Activated CD4-positive, alpha-beta memory T cell treated with anti-CD3 and anti-CD28 coated beads, Interleukin-2, amount 10 ng/mL, durations not matched to agents 7 days and 5 days (primary cell): ENCODE measurements around the gene CNBP. TPM values are rescaled to one million over a fixed set of nuclear protein-coding genes. Genes with fewer than 3 reads are reported as not detected.
"Not testable (repeated sequence)": the region's sequence is repeated elsewhere in the genome, so short reads cannot be mapped to it uniquely, and the experiment has no call there.

Source experiments
- CTCF ChIA-PET: fragments of 350-600 bp; sonication (Branson Sonifier 250); formaldehyde crosslinking; loops from one replicate; lab custom pipeline; 2021; ENCODE audit warnings: antibody characterized with exemption, inconsistent platforms; lab: Charles Lee
- POLR2A ChIA-PET: fragments of 350-600 bp; sonication (Branson Sonifier 250); formaldehyde crosslinking; loops from one replicate; lab custom pipeline; 2021; ENCODE audit warnings: antibody characterized with exemption; lab: Charles Lee
- DNase-seq: peaks from one replicate; pipeline ENCODE4 v3.0.0-alpha.2; 2020
- H3K27ac Mint-ChIP-seq: one replicate; pipeline ENCODE4 v1.8.0; 2021; ENCODE audit warnings: mild to moderate bottlenecking, mixed read lengths
- H3K27me3 Mint-ChIP-seq: one replicate; pipeline ENCODE4 v1.8.0; 2021; ENCODE audit warnings: mixed read lengths
- H3K36me3 Mint-ChIP-seq: one replicate; pipeline ENCODE4 v1.8.0; 2021; ENCODE audit warnings: low read depth, mixed read lengths
- H3K4me1 Mint-ChIP-seq: one replicate; pipeline ENCODE4 v1.8.0; 2021; ENCODE audit warnings: mixed read lengths
- H3K4me3 Mint-ChIP-seq: one replicate; pipeline ENCODE4 v1.8.0; 2021; ENCODE audit warnings: mild to moderate bottlenecking, mixed read lengths
- H3K9me3 Mint-ChIP-seq: one replicate; pipeline ENCODE4 v1.8.0; 2021; ENCODE audit warnings: mixed read lengths
- total RNA-seq, 2 experiments: library from RNA; stranded (reverse); gene quantifications; one replicate each; pipeline ENCODE4 v1.2.3, GENCODE V29; 2021

CNBP gene
- total RNA-seq, 2 experiments from 2014 or later, result 321 to 322 TPM

GRCh38 chr3:129211345-129211744, 27.6 kb upstream of the CNBP start:
- Mint-ChIP-seq H3K27me3 (peaks cover 8% of the 10 kb centered on the region), H3K27ac (no peak overlapping the region), H3K4me1 (peaks cover 10% of the 10 kb centered on the region), H3K9me3 (no peaks in the 10 kb centered on the region), H3K36me3 (no peaks in the 10 kb centered on the region), H3K4me3 (no peak overlapping the region)
- DNase-seq, result no peak
- POLR2A ChIA-PET, result interaction anchor here (0.8 kb wide), 1 partner anchor 22 kb away, joined by 3 read pairs; no protein-coding TSS in a partner anchor
- CTCF ChIA-PET, result interaction anchor here (1.2 kb wide), 1 partner anchor 13 kb away, joined by 3 read pairs; no protein-coding TSS in a partner anchor

GRCh38 chr3:129207479-129207878, 23.8 kb upstream of the CNBP start:
- H3K36me3 Mint-ChIP-seq, result no peaks in the 10 kb centered on the region
- CTCF ChIA-PET, result interaction anchor here (0.6 kb wide), 1 partner anchor 36 kb away, joined by 4 read pairs; no protein-coding TSS in a partner anchor
- H3K4me3 Mint-ChIP-seq, result no peak overlapping the region
- H3K27ac Mint-ChIP-seq, result no peak overlapping the region
- DNase-seq, result no peak
- H3K9me3 Mint-ChIP-seq, result no peaks in the 10 kb centered on the region
- peaks cover 8% of the 10 kb centered on the region for H3K27me3 Mint-ChIP-seq
- POLR2A ChIA-PET, result no interaction called here
- peaks cover 10% of the 10 kb centered on the region for H3K4me1 Mint-ChIP-seq

GRCh38 chr3:129205109-129205832, 21.6 kb upstream of the CNBP start:
- Mint-ChIP-seq H3K27me3 (peaks cover 3% of the 10 kb centered on the region), H3K27ac (no peak overlapping the region), H3K4me1 (peaks cover 5% of the 10 kb centered on the region), H3K9me3 (no peaks in the 10 kb centered on the region), H3K36me3 (no peaks in the 10 kb centered on the region), H3K4me3 (no peak overlapping the region)
- POLR2A ChIA-PET, result no interaction called here
- CTCF ChIA-PET, result interaction anchor here (1.2 kb wide), 1 partner anchor 40 kb away, joined by 4 read pairs; no protein-coding TSS in a partner anchor
- no peak for DNase-seq

DNA sequence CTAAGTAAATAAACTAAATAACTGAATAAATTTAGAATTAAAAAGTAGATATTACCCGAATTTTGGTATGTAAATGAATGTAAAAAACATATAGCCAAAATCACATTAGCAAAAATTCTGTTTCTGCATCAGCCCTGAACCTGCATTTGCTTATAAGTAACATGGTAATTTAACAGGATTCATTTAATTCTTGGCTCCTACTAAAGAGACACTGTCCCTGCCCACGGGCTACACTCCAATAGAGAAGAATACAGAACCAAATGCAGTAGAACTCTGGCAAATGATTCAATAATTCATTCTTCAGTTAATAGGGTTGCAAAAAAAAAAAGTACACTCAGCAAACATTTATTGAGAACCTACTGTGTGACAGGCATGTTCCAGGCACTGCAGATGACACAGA, 20.8 kb upstream of the CNBP start:
- POLR2A ChIA-PET, result interaction anchor here (0.9 kb wide), 1 partner anchor 21 kb away, joined by 3 read pairs; no protein-coding TSS in a partner anchor
- H3K9me3 Mint-ChIP-seq, result no peaks in the 10 kb centered on the region
- H3K4me1 Mint-ChIP-seq, result peaks cover 2% of the 10 kb centered on the region
- DNase-seq, result no peak
- CTCF ChIA-PET, result interaction anchor here (1.2 kb wide), 1 partner anchor 41 kb away, joined by 4 read pairs; no protein-coding TSS in a partner anchor
- no peak overlapping the region for H3K27ac Mint-ChIP-seq
- H3K27me3 Mint-ChIP-seq, result no peaks in the 10 kb centered on the region
- H3K4me3 Mint-ChIP-seq, result no peak overlapping the region
- H3K36me3 Mint-ChIP-seq, result no peaks in the 10 kb centered on the region

DNA sequence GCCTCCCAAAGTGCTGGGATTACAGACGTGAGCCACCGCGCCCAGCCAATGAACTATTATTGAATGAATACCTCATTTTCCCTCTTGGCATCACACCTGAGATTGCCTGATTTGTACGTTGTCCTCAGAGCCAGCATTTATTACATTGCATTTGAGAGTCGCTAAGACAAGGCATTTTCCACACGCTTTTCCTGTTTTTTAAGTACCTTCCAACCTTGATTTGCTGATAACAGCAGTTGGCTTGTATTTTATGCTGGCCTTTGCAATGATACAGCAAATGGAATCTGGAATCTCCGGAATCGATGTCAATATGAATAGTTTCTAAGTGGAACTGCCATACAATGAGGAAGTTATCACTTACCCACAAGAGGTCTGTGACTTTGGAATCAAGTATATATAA, 15.7 kb upstream of the CNBP start:
- Mint-ChIP-seq H3K36me3 (no peaks in the 10 kb centered on the region), H3K4me3 (no peak overlapping the region), H3K9me3 (no peaks in the 10 kb centered on the region), H3K27me3 (no peaks in the 10 kb centered on the region), H3K4me1 (peaks cover 18% of the 10 kb centered on the region), H3K27ac (no peak overlapping the region)
- no peak for DNase-seq
- POLR2A ChIA-PET, result no interaction called here
- CTCF ChIA-PET, result no interaction called here

DNA sequence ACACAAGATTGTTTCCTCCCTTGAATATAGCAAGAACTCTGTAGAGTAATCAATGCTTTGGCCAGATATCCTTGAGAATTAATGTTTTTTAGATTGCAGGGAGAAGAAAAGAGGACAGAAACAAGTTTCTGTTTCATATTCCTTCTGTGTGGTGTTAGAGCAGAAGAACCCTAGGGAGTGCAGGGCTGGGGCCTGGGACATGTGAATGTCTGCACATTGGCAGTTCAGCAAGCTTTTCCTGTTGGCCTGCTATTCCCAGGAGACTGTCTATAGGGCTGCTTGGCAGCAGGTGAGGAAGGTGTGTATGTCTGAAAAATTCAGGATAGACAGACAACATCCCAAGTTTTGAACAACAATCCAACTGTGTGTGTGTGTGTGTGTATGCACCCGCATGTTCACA, 13.6 kb upstream of the CNBP start:
- POLR2A ChIA-PET, result interaction anchor here (0.6 to 1.8 kb wide), 4 partner anchors 11 to 118 kb away, joined by 3 to 6 read pairs (median 4); a partner anchor contains a TSS
- H3K36me3 Mint-ChIP-seq, result no peaks in the 10 kb centered on the region
- no peak overlapping the region for H3K27ac Mint-ChIP-seq
- H3K4me3 Mint-ChIP-seq, result no peak overlapping the region
- no peaks in the 10 kb centered on the region for H3K9me3 Mint-ChIP-seq
- no peaks in the 10 kb centered on the region for H3K27me3 Mint-ChIP-seq
- CTCF ChIA-PET, result interaction anchor here (1.2 kb wide), 1 partner anchor 33 kb away, joined by 4 read pairs; no protein-coding TSS in a partner anchor
- H3K4me1 Mint-ChIP-seq, result peaks cover 18% of the 10 kb centered on the region
- no peak for DNase-seq

DNA sequence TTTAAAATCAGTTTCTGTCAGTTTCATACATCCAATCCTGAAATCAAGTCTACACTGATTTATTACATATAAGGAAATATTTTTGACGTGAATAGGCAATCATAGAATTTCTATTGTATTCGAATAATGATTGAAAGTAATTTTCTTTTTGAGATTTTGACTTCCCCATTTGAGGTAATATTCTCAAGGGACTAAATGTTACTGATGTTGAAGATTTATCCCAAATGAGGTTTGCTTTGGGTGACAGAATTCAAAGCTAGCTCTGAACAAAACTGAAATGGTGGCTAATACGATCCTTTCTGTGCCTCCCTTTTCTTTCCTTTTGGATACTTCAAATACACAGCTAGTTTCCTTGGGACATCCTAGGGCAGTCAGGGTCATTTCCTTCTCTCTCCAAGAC, 12.9 kb upstream of the CNBP start:
- CTCF ChIA-PET, result interaction anchor here (0.6 to 1.2 kb wide), 2 partner anchors 34 to 124 kb away, joined by 3 to 4 read pairs; no protein-coding TSS in a partner anchor
- H3K9me3 Mint-ChIP-seq, result no peaks in the 10 kb centered on the region
- POLR2A ChIA-PET, result interaction anchor here (0.6 to 1.8 kb wide), 7 partner anchors 10 to 119 kb away, joined by 3 to 6 read pairs (median 4); partner anchors contain the start of gene COPG1
- H3K27ac Mint-ChIP-seq, result no peak overlapping the region
- peaks cover 18% of the 10 kb centered on the region for H3K4me1 Mint-ChIP-seq
- H3K36me3 Mint-ChIP-seq, result no peaks in the 10 kb centered on the region
- no peaks in the 10 kb centered on the region for H3K27me3 Mint-ChIP-seq
- no peak for DNase-seq
- H3K4me3 Mint-ChIP-seq, result no peak overlapping the region

GRCh38 chr3:129195731-129196256, 12.1 kb upstream of the CNBP start:
- POLR2A ChIA-PET, result interaction anchor here (0.9 to 1.8 kb wide), 6 partner anchors 9 to 120 kb away, joined by 3 to 6 read pairs (median 4); partner anchors contain the start of gene COPG1
- H3K27me3 Mint-ChIP-seq, result no peaks in the 10 kb centered on the region
- H3K27ac Mint-ChIP-seq, result no peak overlapping the region
- H3K9me3 Mint-ChIP-seq, result no peaks in the 10 kb centered on the region
- peaks cover 18% of the 10 kb centered on the region for H3K4me1 Mint-ChIP-seq
- CTCF ChIA-PET, result interaction anchor here (0.6 to 1.2 kb wide), 4 partner anchors 10 to 123 kb away, joined by 3 to 4 read pairs (median 3); no protein-coding TSS in a partner anchor
- H3K36me3 Mint-ChIP-seq, result no peaks in the 10 kb centered on the region
- no peak overlapping the region for H3K4me3 Mint-ChIP-seq
- no peak for DNase-seq

- H3K4me3 Mint-ChIP-seq, H3K36me3 Mint-ChIP-seq, H3K27me3 Mint-ChIP-seq, H3K27ac Mint-ChIP-seq, H3K9me3 Mint-ChIP-seq, CTCF ChIA-PET, DNase-seq: not testable (repeated sequence)
- POLR2A ChIA-PET, result interaction anchor here (0.8 kb wide), 1 partner anchor 60 kb away, joined by 3 read pairs; the partner anchor contains the start of gene COPG1
- peaks cover 21% of the 10 kb centered on the region for H3K4me1 Mint-ChIP-seq
Measured at GRCh38 chr3:129189793-129190192, 6.1 kb upstream of the CNBP start.

DNA sequence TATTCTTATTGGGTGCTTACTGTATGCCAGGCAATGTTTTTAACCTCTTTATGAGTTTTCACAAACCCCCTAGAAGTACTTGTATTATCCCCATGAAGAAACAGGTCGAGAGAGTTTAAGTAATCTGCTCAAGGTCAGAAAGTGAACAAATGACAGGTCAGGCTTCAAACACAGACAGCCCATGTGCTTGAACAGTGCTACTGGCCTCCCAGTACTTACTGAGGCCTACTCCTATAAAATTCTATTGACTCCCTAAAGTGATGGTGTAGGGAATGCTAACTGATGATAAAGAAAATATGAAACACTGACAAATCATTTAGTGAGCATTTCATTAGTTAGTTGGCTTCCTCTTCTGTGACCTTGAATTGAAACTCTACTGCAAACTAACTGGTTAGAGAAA, 4.2 kb upstream of the CNBP start:
- POLR2A ChIA-PET, result interaction anchor here (1.2 to 12.2 kb wide), 3 partner anchors 28 to 56 kb away, joined by 3 to 393 read pairs (median 11); partner anchors contain the start of gene COPG1
- Mint-ChIP-seq H3K4me1 (peaks cover 25% of the 10 kb centered on the region), H3K36me3 (peaks cover 8% of the 10 kb centered on the region), H3K27me3 (no peaks in the 10 kb centered on the region), H3K27ac (no peak overlapping the region), H3K9me3 (no peaks in the 10 kb centered on the region), H3K4me3 (no peak overlapping the region)
- DNase-seq, result no peak
- CTCF ChIA-PET, result no interaction called here

GRCh38 chr3:129185783-129186182, 2.1 kb upstream of the CNBP start:
- ChIA-PET CTCF (interaction anchor here (0.7 to 2.2 kb wide), 9 partner anchors 10 to 568 kb away, joined by 3 to 26 read pairs (median 5); partner anchors contain the start of gene COPG1), POLR2A (interaction anchor here (0.9 to 12.2 kb wide), 11 partner anchors 9 to 80 kb away, joined by 3 to 393 read pairs (median 6); partner anchors contain the start of genes COPG1 and RAB43)
- peaks cover 29% of the 10 kb centered on the region for H3K36me3 Mint-ChIP-seq
- H3K27me3 Mint-ChIP-seq, result no peaks in the 10 kb centered on the region
- peak overlapping the region; percentile 2 for H3K4me3 Mint-ChIP-seq
- no peak for DNase-seq
- H3K4me1 Mint-ChIP-seq, result peaks cover 32% of the 10 kb centered on the region
- no peaks in the 10 kb centered on the region for H3K9me3 Mint-ChIP-seq
- no peak overlapping the region for H3K27ac Mint-ChIP-seq

DNA sequence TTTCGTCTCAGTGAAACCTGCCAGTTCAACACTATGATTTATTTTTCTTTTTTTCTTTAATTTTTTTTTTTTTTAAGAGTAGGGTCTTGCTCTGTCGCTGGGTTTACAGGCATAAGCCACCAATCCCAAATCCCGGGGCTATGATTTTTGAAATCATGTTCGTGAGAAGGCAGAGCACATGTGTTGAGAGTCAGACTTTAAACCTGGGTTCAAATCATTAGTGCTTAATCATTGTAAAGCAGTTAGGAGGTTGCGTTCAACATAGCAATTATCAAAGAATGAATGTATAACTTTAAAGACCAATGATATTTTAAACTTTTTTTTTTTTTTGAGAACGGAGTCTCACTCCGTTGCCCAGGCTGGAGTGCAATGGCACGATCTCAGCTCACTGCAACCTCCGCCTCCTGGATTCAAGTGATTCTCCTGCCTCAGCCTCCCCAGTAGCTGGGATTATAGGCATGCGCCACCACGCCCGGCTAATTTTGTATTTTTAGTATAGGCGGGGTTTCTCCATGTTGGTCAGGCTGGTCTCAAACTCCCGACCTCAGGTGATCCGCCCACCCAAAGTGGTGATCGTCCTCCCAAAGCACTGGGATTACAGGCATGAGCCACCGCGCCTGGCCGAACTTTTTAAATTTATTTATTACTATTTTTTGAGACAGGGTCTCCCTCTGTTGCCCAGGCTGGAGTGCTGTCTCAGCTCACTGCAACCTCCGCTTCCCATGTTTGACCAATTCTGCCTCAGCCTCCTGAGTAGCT, 1.3 kb upstream of the CNBP start:
- ChIA-PET CTCF (interaction anchor here (0.8 to 2.2 kb wide), 6 partner anchors 11 to 215 kb away, joined by 3 to 26 read pairs (median 6); partner anchors contain the start of gene COPG1), POLR2A (interaction anchor here (0.9 to 12.2 kb wide), 10 partner anchors 10 to 80 kb away, joined by 3 to 393 read pairs (median 8); partner anchors contain the start of genes COPG1 and RAB43)
- Mint-ChIP-seq H3K4me1 (peaks cover 39% of the 10 kb centered on the region), H3K27ac (peak overlapping the region; percentile 93), H3K36me3 (peaks cover 36% of the 10 kb centered on the region), H3K4me3 (peak overlapping the region; percentile 94)
- H3K9me3 Mint-ChIP-seq, H3K27me3 Mint-ChIP-seq, DNase-seq: not testable (repeated sequence)
